ENCODE measurements around the gene HMGCS2.

GRCh38 chr1:119711804-119712341 is 56.8 kb downstream of the HMGCS2 start, which contains the start of gene PHGDH:
- TF ChIP-seq CTCF (conservative IDR thresholded peaks at IDR 0.05 in 1 of 2, IDR thresholded peaks at IDR 0.05 in 1 of 2; ENCODE audit: extremely low read depth in 1 of 2, insufficient read depth in 1 of 2, low read depth in 1 of 2, low read length in 2 of 2), result no peak
- no peak for TF ChIP-seq EZH2 (IDR thresholded peaks at IDR 0.05; ENCODE audit: borderline replicate concordance, low read length)

Measured in mammary epithelial cell (primary cell).